ENCODE results near the gene ST8SIA6. TPM values are rescaled to one million over a fixed set of nuclear protein-coding genes. Genes with fewer than 3 reads are reported as not detected.

The ST8SIA6 gene
- total and polyA plus RNA-seq, 9 of the 15 experiments (the other 6 are each of a cell fraction or from before 2014, with no cell fraction given): 0.69 to 6.7 (median 5.0) TPM

- TF ChIP-seq MYNN (IDR thresholded peaks at IDR 0.05) (0 out of 2 replicates have a peak, but pooled peaks have one; percentile 13), MYNN (CRISPR knock-in tag; IDR thresholded peaks at IDR 0.05) (no peak), SP1 (CRISPR knock-in tag; IDR thresholded peaks at IDR 0.05) (peak; percentile 19; the same call in 1 of the 2 replicates), SMAD4 (CRISPR knock-in tag; conservative IDR thresholded peaks at IDR 0.05) (peak; percentile 18; the same call in 1 of the 2 replicates), CXXC5 (CRISPR knock-in tag; IDR thresholded peaks at IDR 0.05) (0 out of 2 replicates have a peak, but pooled peaks have one; percentile 26), CBX1 (IDR thresholded peaks at IDR 0.05; ENCODE audit: low read depth) (0 out of 2 replicates have a peak, but pooled peaks have one; percentile 68), PHF8 (IDR thresholded peaks at IDR 0.05; ENCODE audit: borderline replicate concordance, low read length) (0 out of 2 replicates have a peak, but pooled peaks have one; percentile 21), RB1 (IDR thresholded peaks at IDR 0.05; ENCODE audit: low read depth) (0 out of 2 replicates have a peak, but pooled peaks have one; percentile 1), POLR2A (conservative IDR thresholded peaks at IDR 0.05) (peak; percentile 68), TCF15 (CRISPR knock-in tag; IDR thresholded peaks at IDR 0.05) (no peak), RBFOX2 (IDR thresholded peaks at IDR 0.05; ENCODE audit: low read depth, low read length) (peak; percentile 85), ZNF124 (CRISPR knock-in tag; IDR thresholded peaks at IDR 0.05) (no peak), CHD1 (IDR thresholded peaks at IDR 0.05; ENCODE audit: low read length) (peak; percentile 77), FIP1L1 (IDR thresholded peaks at IDR 0.05; ENCODE audit: low read depth, low read length, poor library complexity, severe bottlenecking) (peak; percentile 62), CREM (IDR thresholded peaks at IDR 0.05; ENCODE audit: low read depth) (0 out of 2 replicates have a peak, but pooled peaks have one; percentile 6), RBM14 (IDR thresholded peaks at IDR 0.05; ENCODE audit: borderline replicate concordance, insufficient read depth, low read depth, low read length) (0 out of 2 replicates have a peak, but pooled peaks have one; percentile 34), CHD7 (IDR thresholded peaks at IDR 0.05; ENCODE audit: low read depth, low read length) (no peak)
Measured at GRCh38 chr10:17453373-17454091, 863 bp downstream of the ST8SIA6 start (continued).

All from K562 (cell line).